ENCODE results near the gene LUZP1. TPM values are rescaled to one million over a fixed set of nuclear protein-coding genes. Genes with fewer than 3 reads are reported as not detected.

LUZP1 gene
- total RNA-seq = 10.3 TPM

GRCh38 chr1:23168445-23169194 is at the start of gene LUZP1:
Gene LUZP1 (minus strand): TSS chr1:23168856.

GRCh38 chr1:23217421-23218115 is 48.9 kb upstream of the LUZP1 start, which contains the start of gene HTR1D:
Gene HTR1D (minus strand): TSS chr1:23217502. CDS start chr1:23194219, 23,283 bp downstream.

Small RNA genes within 50 kb of the gene (small RNA-seq; reads per million reads assigned to genes)
- gene MIR3115 (ENCODE audit: low replicate concordance) = not detected
- gene MIR4419A (ENCODE audit: low replicate concordance) = not detected
- gene RNU6-135P (ENCODE audit: low replicate concordance) = not detected
- not detected for gene RNU6-514P (ENCODE audit: low replicate concordance)

Other genes with a start within 250 kb of the LUZP1 start
- gene LACTBL1, start 196.0 kb downstream of the LUZP1 start, total RNA-seq = not detected
- gene TEX46, start 153.0 kb downstream of the LUZP1 start, total RNA-seq = not detected
- 225 TPM for gene KDM1A, start 149.4 kb downstream of the LUZP1 start, total RNA-seq
- gene HTR1D, start 48.6 kb upstream of the LUZP1 start, total RNA-seq = 0.31 TPM
- gene HNRNPR, start 175.4 kb upstream of the LUZP1 start, total RNA-seq = 229 TPM
- 74.2 TPM for gene ZNF436, start 201.0 kb upstream of the LUZP1 start, total RNA-seq

All from parietal lobe (tissue), 2 donors.